ENCODE data around the gene MTR.

The MTR gene

DNA sequence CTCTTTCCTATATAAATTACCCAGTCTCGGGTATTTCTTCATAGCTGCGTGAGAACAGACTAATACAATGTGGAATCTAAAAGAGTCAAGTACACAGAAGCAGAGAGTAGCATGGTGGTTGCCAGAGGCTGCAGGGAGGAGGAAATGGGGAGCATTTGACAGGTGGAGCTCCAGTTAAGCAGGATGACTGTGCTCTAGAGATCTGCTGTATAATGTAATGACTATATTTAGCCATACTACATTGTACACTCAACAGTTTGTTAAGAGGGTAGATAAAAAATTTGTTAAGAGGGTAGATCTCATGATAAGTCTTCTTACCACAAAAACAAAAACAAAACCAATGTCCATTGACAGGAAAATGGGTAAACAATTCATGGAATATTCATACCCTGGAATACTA is 127.1 kb downstream of the MTR start:
- POLR2A ChIA-PET: no interaction called here
- TF ChIP-seq, protein P1, sequence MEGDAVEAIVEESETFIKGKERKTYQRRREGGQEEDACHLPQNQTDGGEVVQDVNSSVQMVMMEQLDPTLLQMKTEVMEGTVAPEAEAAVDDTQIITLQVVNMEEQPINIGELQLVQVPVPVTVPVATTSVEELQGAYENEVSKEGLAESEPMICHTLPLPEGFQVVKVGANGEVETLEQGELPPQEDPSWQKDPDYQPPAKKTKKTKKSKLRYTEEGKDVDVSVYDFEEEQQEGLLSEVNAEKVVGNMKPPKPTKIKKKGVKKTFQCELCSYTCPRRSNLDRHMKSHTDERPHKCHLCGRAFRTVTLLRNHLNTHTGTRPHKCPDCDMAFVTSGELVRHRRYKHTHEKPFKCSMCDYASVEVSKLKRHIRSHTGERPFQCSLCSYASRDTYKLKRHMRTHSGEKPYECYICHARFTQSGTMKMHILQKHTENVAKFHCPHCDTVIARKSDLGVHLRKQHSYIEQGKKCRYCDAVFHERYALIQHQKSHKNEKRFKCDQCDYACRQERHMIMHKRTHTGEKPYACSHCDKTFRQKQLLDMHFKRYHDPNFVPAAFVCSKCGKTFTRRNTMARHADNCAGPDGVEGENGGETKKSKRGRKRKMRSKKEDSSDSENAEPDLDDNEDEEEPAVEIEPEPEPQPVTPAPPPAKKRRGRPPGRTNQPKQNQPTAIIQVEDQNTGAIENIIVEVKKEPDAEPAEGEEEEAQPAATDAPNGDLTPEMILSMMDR (IDR thresholded peaks at IDR 0.05; ENCODE audit: insufficient read depth, low read length, missing control alignments): no peak
- no peak overlapping the region for H3K4me3 ChIP-seq (ENCODE audit: low read depth, low read length)
- no peak for DNase-seq (ENCODE audit: low read depth, low spot score)
- CTCF ChIA-PET: no interaction called here

DNA sequence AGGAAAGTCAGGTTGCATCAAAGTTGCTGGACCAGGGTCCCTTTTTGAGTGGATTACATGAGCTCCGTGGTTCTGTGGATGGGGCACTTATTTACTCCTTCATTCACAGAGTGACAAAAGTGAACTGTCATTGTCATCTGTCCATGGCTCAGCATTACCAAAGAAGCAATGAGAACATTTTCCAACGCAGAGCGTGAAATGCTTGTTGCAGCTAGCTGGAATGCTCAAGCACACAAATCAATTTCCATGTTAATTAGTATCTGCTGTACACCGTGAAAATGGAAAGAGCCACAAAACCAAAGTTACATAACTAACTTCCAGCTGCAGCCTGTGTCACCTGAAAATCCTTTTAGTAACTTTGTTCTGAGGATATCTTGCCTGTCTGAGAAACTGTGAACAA is 130.3 kb downstream of the MTR start:
- TF ChIP-seq, protein P1 (IDR thresholded peaks at IDR 0.05; ENCODE audit: insufficient read depth, low read length, missing control alignments): no peak
- ChIA-PET CTCF (no interaction called here), POLR2A (no interaction called here)
- no peak for DNase-seq (ENCODE audit: low read depth, low spot score)
- H3K4me3 ChIP-seq (ENCODE audit: low read depth, low read length): no peak overlapping the region

DNA sequence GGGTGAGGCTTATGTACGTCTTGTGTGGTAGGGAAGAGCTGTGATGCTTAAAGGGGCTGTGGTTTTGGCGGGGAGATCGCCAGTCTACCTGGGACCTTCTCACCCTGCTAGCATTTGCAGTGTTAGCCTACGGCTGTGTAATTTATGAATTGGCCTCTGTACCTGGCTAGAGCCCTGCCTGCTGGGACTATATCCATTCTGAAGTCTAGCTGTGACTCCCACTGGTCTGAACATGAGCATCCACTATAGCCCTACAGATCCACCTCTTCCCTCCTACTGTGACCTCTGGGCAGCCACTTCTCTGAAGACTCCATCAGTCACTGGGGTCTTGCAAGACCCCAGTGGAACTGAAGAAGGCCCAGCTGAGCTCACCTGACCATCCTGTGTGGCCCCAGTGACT is 135.4 kb downstream of the MTR start:
- ChIA-PET POLR2A (no interaction called here), CTCF (no interaction called here)
- TF ChIP-seq, protein P1 (IDR thresholded peaks at IDR 0.05; ENCODE audit: insufficient read depth, low read length, missing control alignments): no peak
- no peak for DNase-seq (ENCODE audit: low read depth, low spot score)
- H3K4me3 ChIP-seq (ENCODE audit: low read depth, low read length): no peak overlapping the region

DNA sequence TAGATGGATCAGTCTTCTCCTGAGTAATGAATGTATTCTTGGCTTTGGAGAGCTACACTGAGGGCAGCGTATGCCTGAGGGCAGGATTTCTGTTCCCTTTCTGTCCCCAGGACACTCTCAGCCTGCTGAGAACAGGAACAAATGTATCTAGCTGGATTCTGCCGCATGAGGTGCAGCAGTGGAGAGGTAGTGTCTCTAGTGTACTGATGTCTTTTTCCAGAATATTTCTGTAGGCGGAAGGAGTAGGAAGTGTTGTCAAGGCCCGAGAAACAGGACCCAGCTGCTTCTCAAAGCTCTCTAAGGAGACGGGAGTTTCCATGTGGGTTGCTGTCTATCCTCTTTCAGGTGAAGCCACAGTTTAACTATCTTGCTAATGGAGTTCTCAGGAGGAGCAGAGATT is 143.7 kb downstream of the MTR start:
- POLR2A ChIA-PET: no interaction called here
- CTCF ChIA-PET: no interaction called here
- no peak overlapping the region for H3K4me3 ChIP-seq (ENCODE audit: low read depth, low read length)
- DNase-seq (ENCODE audit: low read depth, low spot score): no peak
- TF ChIP-seq, protein P1 (IDR thresholded peaks at IDR 0.05; ENCODE audit: insufficient read depth, low read length, missing control alignments): no peak

DNA sequence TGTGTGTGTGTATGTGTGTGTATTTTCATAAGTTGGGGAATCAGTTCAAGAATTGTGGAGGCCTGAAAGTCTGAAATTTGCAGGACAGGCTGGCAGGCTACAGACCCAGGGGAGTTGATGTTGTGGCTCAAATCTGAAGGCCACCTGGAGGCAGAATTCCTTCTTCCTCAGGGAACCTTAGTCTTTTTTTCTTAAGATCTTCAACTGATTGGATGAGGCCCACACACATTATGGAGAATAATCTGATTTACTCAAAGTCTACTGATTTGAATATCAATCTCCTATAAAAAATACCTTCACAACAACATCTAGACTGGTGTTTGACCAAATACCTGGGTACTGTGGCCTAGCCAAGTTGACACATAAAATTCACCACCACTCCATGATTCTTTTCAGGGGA is 147.3 kb downstream of the MTR start:
- CTCF ChIA-PET: no interaction called here
- DNase-seq (ENCODE audit: low read depth, low spot score): no peak
- POLR2A ChIA-PET: no interaction called here
- H3K4me3 ChIP-seq (ENCODE audit: low read depth, low read length): no peak overlapping the region
- TF ChIP-seq, protein P1 (IDR thresholded peaks at IDR 0.05; ENCODE audit: insufficient read depth, low read length, missing control alignments): no peak

DNA sequence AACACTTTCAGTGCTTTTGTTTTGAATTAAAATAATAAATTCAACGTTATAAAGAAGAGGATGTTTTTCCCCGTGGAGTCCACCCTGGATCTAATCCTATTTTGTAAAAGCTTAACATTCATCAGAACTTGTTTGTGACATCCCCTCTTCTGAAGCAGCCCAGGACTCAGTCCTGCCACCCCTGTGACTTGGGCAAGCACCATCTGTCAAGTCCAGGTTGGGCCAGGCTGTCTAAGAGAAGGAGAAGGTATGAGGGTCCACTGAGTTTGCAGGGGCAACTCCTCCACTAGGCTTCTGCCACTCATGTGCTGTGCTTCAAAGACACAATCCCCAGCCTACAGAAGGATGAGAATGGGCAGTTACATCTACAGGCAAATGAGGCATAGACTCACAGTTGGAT is 149.5 kb downstream of the MTR start:
- DNase-seq (ENCODE audit: low read depth, low spot score): no peak
- TF ChIP-seq, protein P1 (IDR thresholded peaks at IDR 0.05; ENCODE audit: insufficient read depth, low read length, missing control alignments): no peak
- no peak overlapping the region for H3K4me3 ChIP-seq (ENCODE audit: low read depth, low read length)
- ChIA-PET POLR2A (no interaction called here), CTCF (no interaction called here)
